NK-92 (cell line): ENCODE results near the gene VPS11.
A peak's percentile ranks its signal among the peaks of the same experiment; 100 is the strongest.

Experiments
- DNase-seq: peaks from one replicate; lab custom pipeline; 2025; ENCODE audit not compliant: unreplicated experiment; lab: John Stamatoyannopoulos, UW

Gene VPS11

GRCh38 chr11:119078675-119079420 lies 11.2 kb downstream of the VPS11 start:
- DNase-seq = no peak

GRCh38 chr11:119081682-119082260 lies 14.2 kb downstream of the VPS11 start:
- DNase-seq = no peak

- peak; percentile 9 for DNase-seq
Observed at GRCh38 chr11:119084663-119085436, 17.2 kb downstream of the VPS11 start, which contains the start of gene HMBS. Gene HMBS, plus strand, starts transcription at chr11:119084881. Its CDS starts 153 bp downstream, at chr11:119085034.

- DNase-seq = no peak
Observed at GRCh38 chr11:119085437-119085847, 17.8 kb downstream of the VPS11 start.

GRCh38 chr11:119087123-119087522 lies 19.5 kb downstream of the VPS11 start:
- DNase-seq = no peak

- no peak for DNase-seq
Observed at GRCh38 chr11:119087747-119088241, 20.2 kb downstream of the VPS11 start.

- DNase-seq = no peak
Observed at GRCh38 chr11:119088406-119088805, 20.8 kb downstream of the VPS11 start.

GRCh38 chr11:119089319-119089718 lies 21.7 kb downstream of the VPS11 start:
- no peak for DNase-seq

- no peak for DNase-seq
Observed at GRCh38 chr11:119091178-119091577, 23.6 kb downstream of the VPS11 start.

- DNase-seq = no peak
Observed at GRCh38 chr11:119091966-119092879, 24.6 kb downstream of the VPS11 start.

- DNase-seq = no peak
Observed at GRCh38 chr11:119092880-119093842, 25.5 kb downstream of the VPS11 start.

GRCh38 chr11:119093942-119094815 lies 26.6 kb downstream of the VPS11 start:
- no peak for DNase-seq

GRCh38 chr11:119094816-119095065 lies 27.1 kb downstream of the VPS11 start:
- no peak for DNase-seq

- peak; percentile 98 for DNase-seq
Observed at GRCh38 chr11:119095066-119095880, 27.7 kb downstream of the VPS11 start.

- DNase-seq = no peak
Observed at GRCh38 chr11:119099711-119100110, 32.1 kb downstream of the VPS11 start.

GRCh38 chr11:119100246-119100970 lies 32.8 kb downstream of the VPS11 start:
- no peak for DNase-seq

- DNase-seq = no peak
Observed at GRCh38 chr11:119100994-119101758, 33.6 kb downstream of the VPS11 start.
